CD4-positive, alpha-beta T cell treated with Interleukin-15 for 4 hours (primary cell): Measurements from ENCODE around the gene ESR1.

ENCODE experiments used
- DNase-seq: peaks from one replicate; pipeline ENCODE4 v3.0.0-alpha.2; 2020; ENCODE audit warnings: low spot score

The ESR1 gene

DNA sequence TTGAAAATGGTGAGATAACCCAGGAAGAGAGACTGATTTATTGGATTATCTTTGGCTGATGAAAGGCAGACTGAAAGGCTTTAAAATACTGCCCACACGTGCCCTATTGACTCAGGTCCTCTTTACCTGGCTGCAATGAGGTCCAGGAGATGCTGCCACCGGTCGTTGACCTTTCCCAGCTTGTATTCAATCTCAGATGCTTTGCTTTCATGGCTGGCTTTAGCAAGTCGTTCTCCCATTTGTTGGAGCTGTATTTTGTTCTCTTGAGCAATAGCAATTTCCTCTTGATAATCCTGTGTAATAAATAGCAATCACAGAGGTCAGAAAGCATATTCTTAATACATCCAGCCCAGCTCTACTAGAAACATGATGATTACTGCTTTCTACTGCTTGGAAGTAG lies 368.8 kb downstream of the ESR1 start:
- DNase-seq, result no peak
